SK-MEL-5 (cell line): ENCODE measurements around the gene BBS4. TPM values are rescaled to one million over a fixed set of nuclear protein-coding genes. Genes with fewer than 3 reads are reported as not detected.

Experiments
- DNase-seq: peaks from one replicate; pipeline ENCODE4 v3.0.0-alpha.2; 2016; ENCODE audit warnings: low read depth, low spot score
- in situ Hi-C: cut with HindIII; loops from 2 replicates; pipeline ENCODE4 v1.10.0; 2016; ENCODE audit warnings: low sequenced_read_pairs, high pct_unique_total_duplicates, low pct_unique_long_range_greater_than_20kb
- total RNA-seq: library from RNA; depleted of rRNA; stranded (reverse); fragments of >200 nt; shearing (Covaris generic); gene quantifications from 2 replicates; pipeline ENCODE4 v1.2.3, GENCODE V29; 2014

The BBS4 gene
- total RNA-seq, 1 experiment from 2014 or later, result 39.5 TPM

DNA sequence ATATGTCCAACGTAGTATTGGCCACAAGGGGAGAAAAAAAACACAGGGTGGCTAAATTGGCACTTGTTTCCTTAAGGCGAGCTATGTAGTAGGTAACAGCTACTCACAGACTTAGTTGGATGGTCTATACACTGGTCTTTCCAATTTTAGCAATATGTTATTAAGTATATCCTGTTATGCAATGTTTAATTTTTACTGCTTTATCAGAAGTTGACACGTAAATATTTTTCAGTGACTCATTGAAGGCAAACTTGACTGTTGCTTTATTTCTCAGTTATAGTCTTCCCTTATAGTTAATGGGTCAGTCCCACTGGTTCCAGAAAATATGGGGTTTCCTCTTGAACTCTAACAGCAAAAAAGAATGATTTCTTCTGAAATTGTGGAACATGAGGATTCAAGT, 51.1 kb downstream of the BBS4 start:
- no peak for DNase-seq
- in situ Hi-C loops, result no loop called here

DNA sequence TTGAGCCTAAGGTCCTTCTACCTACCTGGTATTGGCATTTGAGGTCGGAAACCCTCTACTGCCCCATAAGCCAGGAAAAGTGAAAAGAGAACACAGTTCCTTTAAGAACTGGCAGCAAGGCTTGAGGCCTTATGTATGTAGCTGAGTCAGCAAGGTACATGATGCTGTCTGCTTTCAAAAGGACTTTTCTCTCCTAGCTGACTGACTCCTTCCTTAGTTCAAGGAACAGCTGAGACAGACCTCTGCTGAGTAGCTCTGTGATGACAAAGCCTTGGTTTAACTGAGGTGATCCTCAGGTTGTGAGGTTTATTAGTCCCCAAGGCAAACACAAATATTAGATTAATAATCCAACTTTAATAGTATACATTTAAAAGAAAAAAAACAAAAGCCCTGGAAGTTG, 51.7 kb downstream of the BBS4 start:
- DNase-seq, result no peak
- in situ Hi-C loops, result no loop called here

DNA sequence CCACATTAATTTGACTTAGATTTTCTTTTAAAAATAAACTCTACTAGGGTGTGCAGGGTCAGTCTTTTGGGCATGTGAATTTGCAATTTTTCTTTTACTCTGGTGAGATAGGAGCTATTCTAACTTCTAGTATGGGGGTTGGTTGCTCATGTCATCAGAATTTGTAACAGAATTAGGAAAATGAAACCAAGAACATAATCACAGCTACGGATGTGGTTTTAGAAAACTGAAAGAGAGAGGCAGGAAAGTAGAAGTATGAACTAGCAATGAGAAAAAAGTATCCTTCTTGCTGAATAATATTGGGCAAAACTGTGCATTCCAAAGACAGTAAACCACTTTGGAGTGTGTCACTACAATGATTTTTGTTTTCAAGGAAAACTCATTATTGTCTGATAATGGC, 54.2 kb downstream of the BBS4 start:
- in situ Hi-C loops, result no loop called here
- DNase-seq, result no peak

DNA sequence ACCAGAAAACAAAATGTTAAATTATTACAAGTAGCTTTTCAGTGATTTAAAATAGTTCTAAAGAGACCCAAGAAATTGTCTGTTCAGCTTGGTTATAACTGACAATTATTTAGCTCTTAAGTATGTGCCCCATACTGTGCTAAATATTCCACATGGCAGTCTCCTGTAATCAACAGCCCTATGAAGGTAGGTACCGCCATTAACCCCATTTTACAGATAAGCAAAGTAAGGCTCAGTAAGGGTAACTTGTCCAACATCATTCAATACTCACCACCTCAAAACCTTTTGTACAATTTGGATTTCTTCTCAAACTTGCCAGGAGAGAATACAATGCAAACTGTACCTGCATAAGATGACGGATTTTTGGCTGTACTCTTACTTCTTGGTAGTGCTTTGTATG, 63.7 kb downstream of the BBS4 start:
- in situ Hi-C loops, result no loop called here
- DNase-seq, result no peak

DNA sequence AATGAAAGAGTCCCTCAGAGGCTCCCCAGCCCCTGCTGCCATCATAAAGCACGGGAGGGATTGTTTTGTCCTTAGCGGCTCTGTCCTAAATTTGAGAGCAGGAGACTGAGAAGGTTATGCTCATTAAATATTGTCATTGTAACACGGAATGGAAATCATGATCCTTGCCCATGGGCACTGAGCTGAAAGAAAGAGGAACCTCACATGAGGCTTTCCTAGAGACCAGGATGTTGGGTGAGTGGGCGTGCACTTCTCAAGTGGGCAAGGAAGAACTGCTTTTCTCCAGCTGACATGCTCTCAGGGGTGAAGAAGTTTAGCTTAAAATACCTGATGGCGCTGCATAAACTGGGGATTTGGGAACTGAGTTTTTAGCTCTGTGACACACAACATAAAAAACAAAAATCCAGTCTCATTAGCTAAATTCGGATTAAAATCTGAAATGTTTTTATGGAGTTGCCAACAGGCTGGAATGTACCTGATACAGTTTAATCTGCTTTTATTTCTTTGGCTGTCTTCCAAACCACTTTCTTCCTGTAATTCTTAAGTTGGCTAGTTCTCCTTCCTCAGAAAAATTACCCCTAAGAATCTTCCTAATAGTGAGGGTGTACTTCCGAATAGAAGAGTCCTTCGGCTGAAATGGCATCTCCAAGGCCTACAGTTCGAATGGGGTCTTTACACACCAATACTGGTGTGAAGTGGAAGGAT, 65.9 kb downstream of the BBS4 start:
- in situ Hi-C loops, result no loop called here
- peak; percentile 35 for DNase-seq

DNA sequence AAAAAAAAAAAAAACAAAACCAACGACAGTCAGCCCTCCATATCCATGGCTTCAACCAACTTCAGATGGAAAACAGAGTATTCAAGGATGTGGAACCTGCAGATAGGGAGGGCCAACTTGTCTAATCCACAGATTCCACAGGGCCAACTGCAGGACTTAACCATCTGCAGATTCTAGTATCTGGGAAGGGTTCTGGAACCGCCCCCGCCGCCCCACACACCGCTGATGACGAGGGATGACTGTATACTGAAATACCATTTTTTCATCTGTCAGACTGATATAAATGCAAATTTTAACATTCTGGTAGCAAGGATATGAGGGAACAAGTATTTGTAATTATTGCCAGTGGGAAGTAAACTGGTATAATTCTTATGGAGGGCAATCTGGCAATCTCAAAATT, 68.1 kb downstream of the BBS4 start:
- in situ Hi-C loops, result no loop called here

DNA sequence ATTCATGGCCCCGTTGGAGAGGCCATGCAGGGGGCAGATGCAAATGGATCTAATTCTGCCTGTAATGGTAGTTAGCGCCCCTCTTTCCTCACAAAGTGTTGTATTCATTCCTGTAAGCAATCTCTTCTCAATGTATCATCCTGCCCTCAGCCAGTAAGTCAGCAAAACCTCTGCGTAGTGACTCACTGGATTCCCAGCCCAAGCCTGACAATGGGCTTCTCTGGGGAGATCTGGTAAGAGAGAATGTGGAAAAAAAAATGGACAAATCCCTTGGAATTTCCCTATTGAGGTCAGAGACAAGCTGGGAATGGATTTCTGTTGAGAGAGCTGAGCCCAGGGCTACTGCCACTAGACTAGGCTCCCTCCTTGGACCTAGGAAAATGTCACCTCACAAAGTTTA, 72.2 kb downstream of the BBS4 start:
- in situ Hi-C loops, result no loop called here
- DNase-seq, result peak; percentile 45

More for the DNA sequence above, 68.1 kb downstream of the BBS4 start:
- DNase-seq, result no peak

DNA sequence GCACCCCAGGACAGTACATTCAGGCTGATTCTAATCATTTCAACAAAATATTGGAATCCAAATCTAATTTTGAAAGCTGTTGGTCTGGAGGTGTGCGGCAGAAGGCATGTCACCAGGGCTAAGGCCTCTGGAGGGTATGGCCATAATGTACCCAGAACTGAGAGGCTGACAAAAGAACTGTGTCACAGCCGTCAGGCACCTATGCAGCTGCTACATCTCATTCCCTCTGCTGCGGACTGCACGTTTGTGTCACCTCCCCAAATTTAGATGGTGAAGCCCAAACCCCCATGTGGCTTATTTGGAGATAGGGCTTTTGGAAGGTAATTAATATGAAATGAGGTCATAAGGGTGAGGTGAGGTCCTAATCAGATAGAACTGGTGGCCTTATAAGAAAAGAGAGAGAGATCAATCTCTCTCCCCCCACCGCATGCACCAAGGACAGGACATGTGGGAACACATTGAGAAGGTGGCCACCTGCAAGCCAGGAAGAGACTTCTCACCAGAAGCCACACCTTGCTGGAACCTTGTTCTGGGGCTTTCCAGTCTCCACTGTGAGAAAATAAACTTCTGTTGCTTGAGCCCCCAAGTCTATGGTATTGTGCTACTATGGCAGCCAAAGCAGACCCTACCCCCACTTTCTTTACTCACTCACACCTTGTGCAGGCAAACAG, 74.7 kb downstream of the BBS4 start:
- DNase-seq, result no peak
- in situ Hi-C loops, result no loop called here

DNA sequence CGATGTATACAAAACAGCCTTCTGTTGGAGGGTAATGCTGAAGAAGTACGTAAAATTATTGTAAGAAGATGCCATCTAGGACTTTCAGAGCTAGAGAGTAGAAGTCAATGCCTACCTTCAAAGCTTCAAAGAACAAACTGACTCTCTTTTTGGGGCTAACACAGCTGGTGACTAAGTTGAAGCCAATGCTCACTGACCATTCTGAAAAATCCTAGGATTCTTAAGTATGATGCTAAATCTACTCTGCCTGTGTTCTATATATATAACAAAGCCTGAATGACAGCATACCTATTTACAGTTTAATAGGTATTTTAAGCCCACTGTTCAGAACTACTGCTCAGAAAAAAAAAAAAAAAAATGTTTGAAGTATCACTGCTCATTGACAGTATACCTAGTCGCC, 78.6 kb downstream of the BBS4 start:
- in situ Hi-C loops, result no loop called here
- no peak for DNase-seq

DNA sequence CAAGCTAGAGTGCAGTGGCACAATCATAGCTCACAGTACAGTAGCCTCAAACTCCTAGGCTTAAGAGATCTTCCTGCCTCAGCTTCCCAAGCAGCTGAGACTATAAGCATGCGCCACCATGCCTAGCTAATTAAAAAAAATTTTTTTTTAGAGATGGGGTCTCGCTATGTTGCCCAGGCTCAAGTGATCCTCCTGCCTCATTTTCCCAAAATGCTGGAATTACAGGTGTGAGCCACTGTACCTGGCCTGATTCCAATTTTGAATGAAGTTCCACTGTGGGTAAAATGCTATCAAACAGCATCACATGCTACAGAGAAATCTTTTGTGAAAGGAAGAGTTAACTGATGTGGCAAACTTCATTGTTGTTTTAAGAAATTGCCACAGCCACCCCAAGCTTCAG, 80.0 kb downstream of the BBS4 start:
- in situ Hi-C loops, result no loop called here
- no peak for DNase-seq

DNA sequence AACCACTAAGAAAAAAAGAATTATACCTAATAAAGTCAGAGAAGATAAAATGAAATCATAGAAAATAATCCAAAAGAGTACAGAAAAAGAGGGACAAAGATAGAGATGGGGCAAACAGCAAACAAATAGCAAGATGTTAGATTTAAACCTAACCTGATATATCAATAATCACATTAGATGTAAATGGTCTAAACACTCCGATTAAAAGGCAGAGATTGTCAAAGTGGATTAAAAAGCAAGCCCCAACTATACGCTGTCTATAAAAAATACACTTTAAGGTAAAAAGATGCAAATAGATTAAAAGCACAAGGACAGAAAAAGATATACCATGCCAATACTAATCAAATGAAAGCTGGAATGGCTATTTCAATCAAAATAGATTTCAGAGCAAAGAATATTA, 80.8 kb downstream of the BBS4 start:
- no peak for DNase-seq
- in situ Hi-C loops, result no loop called here

DNA sequence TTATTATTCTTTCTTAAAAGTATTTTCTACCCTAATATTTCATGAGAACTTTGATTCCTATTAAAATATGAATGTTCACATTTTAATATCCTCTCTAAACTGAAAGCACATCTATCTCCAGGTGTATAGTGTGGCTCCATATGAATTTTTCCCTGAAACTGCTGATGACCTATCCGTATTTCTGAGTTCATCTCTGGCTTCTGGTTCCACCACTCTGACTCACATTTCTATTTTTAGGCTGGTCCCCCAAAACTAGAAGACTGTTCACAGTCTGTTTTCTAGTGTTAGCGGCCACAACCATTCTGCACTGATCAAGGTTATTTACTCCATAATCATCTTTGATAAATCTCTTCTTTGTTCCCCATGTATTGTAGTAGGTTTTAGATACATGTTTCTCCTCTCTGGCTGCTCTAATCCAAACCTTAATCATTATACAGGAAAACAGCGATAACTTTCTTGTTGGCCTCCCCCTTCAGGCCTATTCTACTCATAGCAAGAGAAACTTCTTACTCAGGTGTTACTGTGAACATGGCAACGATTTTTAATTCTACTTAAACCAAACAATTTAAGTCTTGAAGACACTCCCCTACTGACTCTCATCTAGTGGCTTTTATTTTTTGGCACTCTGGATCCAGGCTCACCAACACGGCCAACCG, 84.8 kb downstream of the BBS4 start:
- peak; percentile 30 for DNase-seq
- in situ Hi-C loops, result no loop called here

DNA sequence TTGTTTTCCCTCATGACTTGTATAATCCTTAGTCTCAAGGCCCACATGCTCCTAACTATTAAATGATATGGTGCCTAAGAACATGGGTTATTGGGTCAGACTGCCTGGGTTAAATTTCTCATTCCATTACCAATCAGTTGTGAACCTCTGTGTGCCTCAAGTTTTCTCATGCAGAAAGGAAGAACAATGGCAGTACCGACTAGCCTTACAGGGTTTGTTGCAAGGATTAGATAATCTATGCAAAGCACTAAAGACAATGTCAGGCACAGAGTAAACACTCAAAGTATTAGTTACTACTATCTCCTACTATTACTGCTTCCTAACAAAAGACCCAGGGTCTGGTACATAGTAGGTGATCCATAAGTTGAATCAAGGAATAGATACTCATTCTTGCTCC, 85.3 kb downstream of the BBS4 start:
- in situ Hi-C loops, result no loop called here
- no peak for DNase-seq

DNA sequence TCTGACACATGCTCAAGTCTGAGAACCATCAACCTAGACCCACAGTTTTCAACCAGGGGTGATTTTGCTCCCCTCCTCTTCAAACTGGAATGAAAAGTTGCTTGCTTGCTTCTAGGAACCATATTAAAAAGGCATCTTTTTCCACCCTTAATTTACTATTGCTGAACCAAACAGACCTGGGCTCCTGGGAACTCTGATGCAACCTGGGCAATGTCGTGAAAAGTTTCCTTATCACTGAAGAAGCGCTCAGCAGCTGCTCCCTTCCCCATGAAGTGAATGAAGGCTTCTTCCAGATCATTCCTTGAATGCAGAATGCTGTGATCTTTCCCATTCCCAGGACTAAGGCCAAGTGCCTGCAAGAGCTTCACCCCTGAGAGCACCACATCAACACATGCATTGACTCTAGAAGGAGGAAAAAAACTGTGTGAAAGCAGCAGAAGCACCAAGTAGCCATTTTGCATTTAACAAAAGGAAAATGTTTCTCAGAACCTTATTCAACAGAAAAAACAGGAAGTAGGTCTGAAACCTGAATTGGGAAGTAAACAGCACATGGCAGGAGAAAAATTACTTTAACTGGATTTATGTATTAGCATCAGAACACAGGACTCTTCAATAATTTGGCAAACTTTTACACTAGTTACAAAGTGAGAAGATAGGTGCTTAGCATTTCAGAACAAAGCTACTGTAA, 88.8 kb downstream of the BBS4 start:
- in situ Hi-C loops, result no loop called here
- no peak for DNase-seq

DNA sequence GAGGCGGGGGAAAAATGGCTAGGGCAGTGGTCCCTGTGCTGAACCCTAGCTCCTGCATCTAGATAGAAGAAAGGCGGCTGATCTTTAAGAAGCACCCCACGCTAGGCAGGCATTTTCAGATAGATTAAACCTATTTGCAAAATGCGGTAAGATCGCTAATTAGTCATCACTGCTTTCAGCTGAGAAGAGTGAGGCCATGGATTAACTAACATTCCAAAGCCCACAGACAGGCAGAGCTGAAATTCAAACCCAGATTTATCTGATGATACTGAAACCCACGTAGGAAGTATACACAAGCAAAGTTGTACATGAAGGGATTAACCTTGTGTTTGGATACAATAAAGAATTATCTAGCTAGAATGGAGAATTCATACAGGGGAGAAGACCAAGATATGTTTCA, 92.8 kb downstream of the BBS4 start:
- no peak for DNase-seq
- in situ Hi-C loops, result no loop called here

DNA sequence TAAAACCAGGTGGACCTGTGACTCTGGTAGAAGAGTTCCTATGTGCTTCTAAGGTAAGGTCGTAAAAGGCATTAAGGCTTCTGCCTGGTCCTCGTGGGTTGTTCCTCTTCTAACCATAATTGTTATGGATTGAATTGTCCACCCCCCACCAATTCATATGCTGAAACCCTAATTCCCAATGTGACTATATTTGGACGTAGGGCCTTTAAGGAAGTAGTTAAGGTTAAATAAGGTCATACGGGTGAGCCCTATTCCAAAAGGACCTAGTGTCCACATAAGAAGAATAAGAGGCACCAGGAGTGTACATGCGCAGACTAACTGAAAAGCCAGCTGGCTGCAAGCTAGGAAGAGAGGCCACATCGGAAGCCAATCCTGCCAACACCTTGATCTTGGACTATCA, 95.6 kb downstream of the BBS4 start:
- in situ Hi-C loops, result no loop called here
- DNase-seq, result no peak

DNA sequence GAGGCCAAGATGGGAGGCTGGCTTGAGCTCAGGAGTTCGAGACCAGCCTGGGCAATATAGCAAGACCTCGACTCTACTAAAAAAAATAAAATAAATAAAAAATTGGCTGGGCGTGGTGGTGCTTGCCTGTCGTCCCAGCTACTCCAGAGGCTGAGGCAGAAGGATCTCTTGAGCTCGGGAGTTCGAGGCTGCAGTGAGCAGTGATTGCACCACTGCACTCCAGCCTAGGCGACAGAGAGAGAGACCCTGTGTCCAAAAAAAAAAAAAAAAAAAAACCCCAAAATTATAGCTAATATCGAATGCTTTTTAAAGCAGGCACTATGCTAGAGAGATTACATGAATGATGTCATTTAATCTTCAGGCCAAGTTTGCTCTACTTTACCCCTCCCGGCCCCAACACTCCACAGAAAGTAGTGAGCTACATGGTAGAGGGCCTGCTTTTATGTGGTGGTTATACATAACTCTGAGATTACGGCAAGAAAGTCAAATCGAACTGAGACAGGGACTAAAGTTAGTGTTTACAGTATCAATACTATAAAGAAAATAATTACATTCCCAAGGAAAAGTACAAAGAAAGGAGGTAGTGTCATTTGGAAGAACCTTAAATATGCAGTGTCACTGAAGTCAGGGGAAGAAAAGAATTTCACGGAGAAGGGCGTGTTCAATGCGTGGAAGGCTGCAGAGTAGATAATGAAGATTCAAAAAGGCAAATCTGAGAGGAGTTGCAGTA, 96.4 kb downstream of the BBS4 start:
- no peak for DNase-seq
- in situ Hi-C loops, result no loop called here
